ENCODE results near the gene LAMB1. TPM values are rescaled to one million over a fixed set of nuclear protein-coding genes. Genes with fewer than 3 reads are reported as not detected.

LAMB1 gene
- 74.8 TPM for polyA plus RNA-seq (2012; ENCODE audit: insufficient read depth, insufficient read length, low read depth)

- peak; percentile 87 for DNase-seq
- Histone ChIP-seq H3K4me3 (ENCODE audit: low read depth, low read length) (peak within 1 kb of the TSS; percentile 93), H3K27me3 (no peaks in the 10 kb centered on the region), H3K9me3 (no peaks in the 10 kb centered on the region), H3K36me3 (peaks cover 37% of the 10 kb centered on the region), H3K4me1 (no peaks in the 10 kb centered on the region)
- TF ChIP-seq CTCF (IDR thresholded peaks at IDR 0.05; ENCODE audit: low read depth, low read length), result no peak
Observed at GRCh38 chr7:108002726-108003598, at the start of gene LAMB1. Gene LAMB1 (minus strand): TSS chr7:108003161. CDS start chr7:108002885, 276 bp downstream.

- Histone ChIP-seq H3K27me3 (no peaks in the 10 kb centered on the region), H3K4me1 (no peaks in the 10 kb centered on the region), H3K4me3 (ENCODE audit: low read depth, low read length) (no peak overlapping the region), H3K36me3 (no peaks in the 10 kb centered on the region), H3K9me3 (no peaks in the 10 kb centered on the region)
- DNase-seq, result no peak
- no peak for TF ChIP-seq CTCF (IDR thresholded peaks at IDR 0.05; ENCODE audit: low read depth, low read length)
Observed at GRCh38 chr7:108051454-108051853, 48.5 kb upstream of the LAMB1 start.

GRCh38 chr7:108049962-108050361 lies 47.0 kb upstream of the LAMB1 start:
- Histone ChIP-seq H3K4me1 (no peaks in the 10 kb centered on the region; the same call in 1 of the 2 replicates), H3K27me3 (no peaks in the 10 kb centered on the region), H3K9me3 (no peaks in the 10 kb centered on the region), H3K4me3 (ENCODE audit: low read depth, low read length) (no peak overlapping the region), H3K36me3 (no peaks in the 10 kb centered on the region)
- DNase-seq, result no peak
- TF ChIP-seq CTCF (IDR thresholded peaks at IDR 0.05; ENCODE audit: low read depth, low read length), result no peak

GRCh38 chr7:108048422-108048821 lies 45.5 kb upstream of the LAMB1 start:
- TF ChIP-seq CTCF (IDR thresholded peaks at IDR 0.05; ENCODE audit: low read depth, low read length), result no peak
- H3K9me3 ChIP-seq, result no peaks in the 10 kb centered on the region
- no peak for DNase-seq
- H3K36me3 ChIP-seq, result no peaks in the 10 kb centered on the region
- no peak overlapping the region for H3K4me3 ChIP-seq (ENCODE audit: low read depth, low read length)
- H3K4me1 ChIP-seq, result no peaks in the 10 kb centered on the region; the same call in 1 of the 2 replicates
- no peaks in the 10 kb centered on the region for H3K27me3 ChIP-seq

GRCh38 chr7:108046952-108047506 lies 44.1 kb upstream of the LAMB1 start:
- Histone ChIP-seq H3K9me3 (no peaks in the 10 kb centered on the region), H3K27me3 (no peaks in the 10 kb centered on the region), H3K4me3 (ENCODE audit: low read depth, low read length) (no peak overlapping the region), H3K4me1 (no peaks in the 10 kb centered on the region; the same call in 1 of the 2 replicates), H3K36me3 (no peaks in the 10 kb centered on the region)
- DNase-seq, result no peak
- no peak for TF ChIP-seq CTCF (IDR thresholded peaks at IDR 0.05; ENCODE audit: low read depth, low read length)

- DNase-seq, result no peak
- Histone ChIP-seq H3K9me3 (no peaks in the 10 kb centered on the region), H3K4me3 (ENCODE audit: low read depth, low read length) (no peak overlapping the region), H3K36me3 (no peaks in the 10 kb centered on the region), H3K4me1 (no peaks in the 10 kb centered on the region; the same call in 1 of the 2 replicates), H3K27me3 (no peaks in the 10 kb centered on the region)
- no peak for TF ChIP-seq CTCF (IDR thresholded peaks at IDR 0.05; ENCODE audit: low read depth, low read length)
Observed at GRCh38 chr7:108045669-108046068, 42.7 kb upstream of the LAMB1 start.

Measured in BE2C (cell line).